Tibial nerve (tissue), 4 donors: Measurements from ENCODE around the gene SLC1A7. TPM values are rescaled to one million over a fixed set of nuclear protein-coding genes. Genes with fewer than 3 reads are reported as not detected.

Experiments used
- DNase-seq, 2 donors: peaks; one replicate each; pipeline ENCODE4 v3.0.0-alpha.2; 2019; ENCODE audit warnings: low spot score in 2 of 2
- H3K27ac ChIP-seq, 4 donors: fragments of 200-600 bp; sonication (generic) in 3 of 4; one replicate each; pipeline ENCODE4 v1.5.1; 2017 to 2019; ENCODE audit warnings: mild to moderate bottlenecking in 1 of 4
- H3K27me3 ChIP-seq, 2 donors: fragments of 200-600 bp; sonication (generic) in 1 of 2; one replicate each; pipeline versions ENCODE4 v1.5.1 to v1.6.0; 2017 to 2019
- H3K36me3 ChIP-seq, 3 donors: fragments of 200-600 bp; sonication (generic); one replicate each; pipeline ENCODE4 v1.5.1; 2018 to 2019
- H3K4me1 ChIP-seq, 4 donors: fragments of 200-600 bp; sonication (generic) in 3 of 4; one replicate each; pipeline ENCODE4 v1.5.1; 2017 to 2019
- H3K4me3 ChIP-seq, 4 donors: fragments of 200-600 bp; sonication (generic) in 3 of 4; one replicate each; pipeline ENCODE4 v1.5.1; 2017 to 2019; ENCODE audit warnings: mild to moderate bottlenecking in 1 of 4, moderate library complexity in 1 of 4
- H3K9me3 ChIP-seq, 4 donors: fragments of 200-600 bp; sonication (generic) in 3 of 4; one replicate each; pipeline ENCODE4 v1.5.1; 2017 to 2019
- EP300 ChIP-seq, 2 donors: sonication (generic); formaldehyde crosslinking; IDR thresholded peaks; one replicate each; pipeline ENCODE4 v1.6.1; 2017; ENCODE audit warnings: antibody characterized with exemption in 2 of 2, mild to moderate bottlenecking in 1 of 2
- POLR2A ChIP-seq, 2 donors: fragments of 450-650 bp; IDR thresholded peaks; one replicate each; pipeline ENCODE4 v1.6.1; 2017; ENCODE audit warnings: antibody characterized with exemption in 2 of 2, mild to moderate bottlenecking in 2 of 2, moderate library complexity in 2 of 2
- WGBS, 2 donors: methylation state at CpG; one replicate each; pipeline ENCODE4 v1.1.5; 2018; 5-methylcytosine and 5-hydroxymethylcytosine counted together
- total RNA-seq, 4 donors: library from RNA; depleted of rRNA; stranded (reverse); fragments of >200 nt; gene quantifications; one replicate each; pipeline ENCODE4 v1.1.0, GENCODE V29; 2016
- TF ChIP-seq, protein P1 (sequence below), 5 experiments: fragments of 200-600 bp in 3 of 5; fragments of 450-650 bp in 2 of 5; sonication (generic) in 3 of 5; IDR thresholded peaks; one replicate each; pipeline ENCODE4 v1.5.1; 2016 to 2019; ENCODE audit warnings: antibody characterized with exemption in 5 of 5, mild to moderate bottlenecking in 3 of 5, moderate library complexity in 2 of 5

Gene SLC1A7
- total RNA-seq, 4 donors from 2014 or later, result 0.66 to 1.6 TPM; not detected in 2

DNA sequence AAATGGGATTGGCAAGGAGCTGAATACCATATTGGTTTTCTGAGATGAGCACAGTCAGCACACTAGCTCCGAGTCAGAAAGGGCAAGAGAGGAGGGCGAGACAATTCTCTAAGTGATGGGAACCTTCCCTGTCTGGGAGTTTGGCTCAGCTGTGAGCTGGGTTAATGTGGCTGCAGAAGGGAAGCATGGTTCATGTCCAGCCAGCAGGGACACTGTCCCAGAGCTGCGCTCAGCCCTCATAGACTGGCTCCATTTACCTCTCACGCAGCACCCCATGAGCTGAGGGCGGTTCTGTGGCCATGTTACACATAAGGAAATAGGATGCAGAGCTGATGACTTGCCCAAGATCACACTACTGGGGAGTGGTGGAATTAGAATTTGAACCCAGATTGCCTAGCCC is 38.5 kb upstream of the SLC1A7 start:
- H3K27me3 ChIP-seq, result no peaks in the 10 kb centered on the region
- 89 to 93% methylated on average over 5 of the region's 5 CpGs for WGBS, 2 donors
- no peak overlapping the region for H3K4me3 ChIP-seq
- no peak for DNase-seq
- H3K36me3 ChIP-seq, result no peaks in the 10 kb centered on the region
- peaks cover 0 to 38% (median 5%) of the 10 kb centered on the region in 4 donors for H3K4me1 ChIP-seq
- H3K9me3 ChIP-seq, result peaks cover 0 to 3% (median 0%) of the 10 kb centered on the region in 4 donors
- no peak overlapping the region for H3K27ac ChIP-seq
- TF ChIP-seq, protein P1, sequence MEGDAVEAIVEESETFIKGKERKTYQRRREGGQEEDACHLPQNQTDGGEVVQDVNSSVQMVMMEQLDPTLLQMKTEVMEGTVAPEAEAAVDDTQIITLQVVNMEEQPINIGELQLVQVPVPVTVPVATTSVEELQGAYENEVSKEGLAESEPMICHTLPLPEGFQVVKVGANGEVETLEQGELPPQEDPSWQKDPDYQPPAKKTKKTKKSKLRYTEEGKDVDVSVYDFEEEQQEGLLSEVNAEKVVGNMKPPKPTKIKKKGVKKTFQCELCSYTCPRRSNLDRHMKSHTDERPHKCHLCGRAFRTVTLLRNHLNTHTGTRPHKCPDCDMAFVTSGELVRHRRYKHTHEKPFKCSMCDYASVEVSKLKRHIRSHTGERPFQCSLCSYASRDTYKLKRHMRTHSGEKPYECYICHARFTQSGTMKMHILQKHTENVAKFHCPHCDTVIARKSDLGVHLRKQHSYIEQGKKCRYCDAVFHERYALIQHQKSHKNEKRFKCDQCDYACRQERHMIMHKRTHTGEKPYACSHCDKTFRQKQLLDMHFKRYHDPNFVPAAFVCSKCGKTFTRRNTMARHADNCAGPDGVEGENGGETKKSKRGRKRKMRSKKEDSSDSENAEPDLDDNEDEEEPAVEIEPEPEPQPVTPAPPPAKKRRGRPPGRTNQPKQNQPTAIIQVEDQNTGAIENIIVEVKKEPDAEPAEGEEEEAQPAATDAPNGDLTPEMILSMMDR (IDR thresholded peaks at IDR 0.05), result no peak
- TF ChIP-seq POLR2A (IDR thresholded peaks at IDR 0.05), result no peak
- no peak for TF ChIP-seq EP300 (IDR thresholded peaks at IDR 0.05)

DNA sequence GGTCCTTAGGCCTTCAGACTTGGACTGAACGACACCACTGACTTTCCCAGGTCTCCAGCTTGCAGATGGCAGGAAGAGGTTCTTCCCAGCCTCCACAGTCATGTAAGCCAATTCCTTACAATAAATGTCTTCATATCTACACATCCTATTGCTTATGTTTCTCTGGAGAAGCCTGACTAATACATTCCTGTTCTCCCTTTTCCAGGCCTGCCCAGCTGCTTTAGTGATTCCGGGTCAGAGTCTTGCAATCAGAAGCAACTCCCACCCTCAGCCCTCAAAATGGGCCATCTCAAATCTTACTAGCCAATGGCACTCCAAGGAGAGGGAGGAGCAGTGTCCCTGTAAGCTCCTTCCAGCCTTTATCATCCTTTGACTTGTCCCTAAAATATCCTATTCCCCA is 37.8 kb upstream of the SLC1A7 start:
- Histone ChIP-seq H3K27ac (no peak overlapping the region), H3K36me3 (no peaks in the 10 kb centered on the region), H3K9me3 (no peaks in the 10 kb centered on the region), H3K4me3 (no peak overlapping the region), H3K4me1 (peaks cover 0 to 35% (median 5%) of the 10 kb centered on the region in 4 donors), H3K27me3 (no peaks in the 10 kb centered on the region)
- WGBS, 2 donors, result 79 to 83% methylated on average over 2 of the region's 2 CpGs
- TF ChIP-seq POLR2A (IDR thresholded peaks at IDR 0.05) (no peak), EP300 (IDR thresholded peaks at IDR 0.05) (no peak)
- TF ChIP-seq, protein P1 (IDR thresholded peaks at IDR 0.05), result no peak
- no peak for DNase-seq

DNA sequence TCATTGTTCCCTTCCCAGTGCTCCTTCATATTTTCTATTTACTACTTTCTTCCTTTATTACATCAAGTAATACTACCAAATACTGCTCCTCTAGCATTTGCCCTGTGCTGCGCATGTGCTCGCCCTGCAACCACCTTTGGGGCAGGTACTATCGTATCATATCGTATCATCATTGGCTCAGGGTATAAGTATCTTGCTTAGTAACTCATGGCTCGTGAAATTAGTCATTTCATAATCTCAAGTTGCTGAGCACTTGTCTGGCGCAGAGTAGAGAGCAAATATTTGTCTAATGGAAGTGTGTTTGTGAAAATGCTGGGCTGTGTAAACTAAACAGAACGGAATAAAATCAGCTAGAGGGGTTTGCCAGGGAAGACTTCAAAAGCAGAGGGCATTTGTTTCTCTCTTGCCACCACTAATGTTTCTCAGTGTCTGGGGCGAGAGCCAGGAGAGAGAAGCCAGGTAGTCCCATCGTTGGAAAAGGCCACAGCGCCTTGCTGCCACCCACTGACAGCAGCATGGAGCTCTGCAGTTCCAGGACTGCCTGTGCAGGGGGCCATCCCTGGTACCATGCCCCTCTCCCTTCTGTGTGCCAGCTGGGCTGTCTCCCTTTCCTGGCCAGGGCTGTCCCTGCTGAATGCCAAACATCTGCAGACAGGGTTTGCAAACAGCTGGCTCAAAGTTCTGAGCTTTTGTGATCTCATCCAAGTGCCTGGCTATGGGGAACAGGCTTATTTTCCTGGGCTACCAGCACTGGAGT is 34.2 kb upstream of the SLC1A7 start:
- TF ChIP-seq, protein P1 (IDR thresholded peaks at IDR 0.05), result peak in 1 of 5 experiments; percentile 10
- TF ChIP-seq EP300 (IDR thresholded peaks at IDR 0.05), result no peak
- TF ChIP-seq POLR2A (IDR thresholded peaks at IDR 0.05), result no peak
- no peaks in the 10 kb centered on the region for H3K9me3 ChIP-seq
- no peaks in the 10 kb centered on the region for H3K27me3 ChIP-seq
- no peak overlapping the region for H3K27ac ChIP-seq
- no peak for DNase-seq
- no peaks in the 10 kb centered on the region for H3K36me3 ChIP-seq
- H3K4me1 ChIP-seq, result peaks cover 0 to 26% (median 0%) of the 10 kb centered on the region in 4 donors
- WGBS, 2 donors, result 68 to 69% methylated on average over 10 of the region's 10 CpGs
- no peak overlapping the region for H3K4me3 ChIP-seq

DNA sequence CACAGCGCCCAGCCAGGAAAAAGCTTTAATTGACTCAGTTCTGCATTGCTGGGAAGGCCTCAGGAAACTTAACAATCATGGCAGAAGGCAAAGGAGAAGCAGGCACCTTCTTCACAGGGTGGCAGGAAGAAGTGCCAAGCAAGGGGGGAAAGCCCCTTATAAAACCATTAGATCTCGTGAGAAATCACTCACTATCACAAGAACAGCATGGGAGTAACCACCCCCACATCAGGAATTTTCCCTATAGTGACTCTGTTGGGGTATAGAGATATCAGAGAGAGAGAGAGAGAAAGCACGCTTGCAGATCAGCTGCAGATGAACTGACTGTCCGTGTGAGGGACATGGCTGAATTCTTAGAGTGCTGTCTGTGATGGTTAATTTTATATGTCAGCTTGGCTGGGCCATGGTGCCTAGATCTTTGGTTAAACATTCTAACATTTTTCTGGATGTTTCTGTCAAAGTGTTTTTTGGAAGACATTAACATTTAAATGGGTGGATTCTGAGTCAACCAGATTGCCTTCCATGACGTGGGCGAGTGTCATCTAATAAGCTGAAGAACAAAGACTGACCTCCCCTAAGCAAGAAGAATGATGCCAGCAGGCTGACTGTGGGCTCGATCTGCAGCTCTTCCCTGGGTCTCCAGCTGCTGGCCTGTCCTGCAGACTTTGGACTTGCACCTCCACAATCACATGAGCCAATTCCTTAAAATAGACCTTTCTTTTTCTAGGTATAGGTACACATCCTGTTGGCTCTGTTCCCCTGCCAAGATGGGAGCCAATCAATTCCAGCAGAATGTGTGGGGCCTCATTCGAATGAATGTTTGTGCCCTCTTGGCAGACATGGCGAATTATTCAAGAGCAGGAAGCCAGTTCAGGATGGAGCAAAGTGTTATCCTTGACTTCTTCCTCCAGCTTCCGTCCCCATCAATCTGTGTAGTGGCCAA is 32.8 kb upstream of the SLC1A7 start:
- TF ChIP-seq POLR2A (IDR thresholded peaks at IDR 0.05), result no peak
- no peak for TF ChIP-seq EP300 (IDR thresholded peaks at IDR 0.05)
- TF ChIP-seq, protein P1 (IDR thresholded peaks at IDR 0.05), result no peak
- 69 to 73% methylated on average over 10 of the region's 10 CpGs for WGBS, 2 donors
- DNase-seq, result no peak
- Histone ChIP-seq H3K27ac (no peak overlapping the region), H3K4me3 (no peak overlapping the region), H3K36me3 (no peaks in the 10 kb centered on the region), H3K4me1 (peaks cover 0 to 25% (median 0%) of the 10 kb centered on the region in 4 donors), H3K27me3 (no peaks in the 10 kb centered on the region), H3K9me3 (no peaks in the 10 kb centered on the region)
